GM21825 (cell line): Measurements from ENCODE around the gene CDH8.
"Not testable (repeated sequence)": the region's sequence is repeated elsewhere in the genome, so short reads cannot be mapped to it uniquely, and the experiment has no call there.

ENCODE experiments used
- ATAC-seq: cut with Tn5 transposase; IDR thresholded peaks from one replicate; pipeline ENCODE4 v1.9.1; 2021; ENCODE audit warnings: mild to moderate bottlenecking, moderate library complexity; ENCODE audit not compliant: unreplicated experiment

CDH8 gene

GRCh38 chr16:61797296-61797795, 238.9 kb downstream of the CDH8 start:
- no peak for ATAC-seq

GRCh38 chr16:61792194-61792909, 243.9 kb downstream of the CDH8 start:
- ATAC-seq: no peak

- no peak for ATAC-seq
Observed at GRCh38 chr16:61791464-61791863, 244.8 kb downstream of the CDH8 start.

GRCh38 chr16:61781855-61782254, 254.4 kb downstream of the CDH8 start:
- ATAC-seq: not testable (repeated sequence)

- no peak for ATAC-seq
Observed at GRCh38 chr16:61780161-61780560, 256.1 kb downstream of the CDH8 start.

GRCh38 chr16:61770301-61770700, 265.9 kb downstream of the CDH8 start:
- ATAC-seq: no peak

- no peak for ATAC-seq
Observed at GRCh38 chr16:61763991-61764390, 272.2 kb downstream of the CDH8 start.

- no peak for ATAC-seq
Observed at GRCh38 chr16:61763013-61763412, 273.2 kb downstream of the CDH8 start.

- no peak for ATAC-seq
Observed at GRCh38 chr16:61730997-61731396, 305.2 kb downstream of the CDH8 start.

- ATAC-seq: no peak
Observed at GRCh38 chr16:61726701-61727100, 309.5 kb downstream of the CDH8 start.

GRCh38 chr16:61726125-61726524, 310.1 kb downstream of the CDH8 start:
- ATAC-seq: no peak

GRCh38 chr16:61721544-61721943, 314.7 kb downstream of the CDH8 start:
- ATAC-seq: no peak

GRCh38 chr16:61715393-61715792, 320.8 kb downstream of the CDH8 start:
- no peak for ATAC-seq

- ATAC-seq: no peak
Observed at GRCh38 chr16:61713787-61714186, 322.5 kb downstream of the CDH8 start.

- ATAC-seq: not testable (repeated sequence)
Observed at GRCh38 chr16:61699640-61700039, 336.6 kb downstream of the CDH8 start.

GRCh38 chr16:61684541-61684940, 351.7 kb downstream of the CDH8 start:
- no peak for ATAC-seq

- no peak for ATAC-seq
Observed at GRCh38 chr16:61681673-61682072, 354.6 kb downstream of the CDH8 start.

- ATAC-seq: no peak
Observed at GRCh38 chr16:61681124-61681523, 355.1 kb downstream of the CDH8 start.

GRCh38 chr16:61678182-61678581, 358.1 kb downstream of the CDH8 start:
- ATAC-seq: no peak

GRCh38 chr16:61677776-61678175, 358.5 kb downstream of the CDH8 start:
- no peak for ATAC-seq

GRCh38 chr16:61676740-61677139, 359.5 kb downstream of the CDH8 start:
- ATAC-seq: no peak

GRCh38 chr16:61671161-61671560, 365.1 kb downstream of the CDH8 start:
- no peak for ATAC-seq

GRCh38 chr16:61665512-61665911, 370.7 kb downstream of the CDH8 start:
- ATAC-seq: no peak
